ENCODE results near the gene L3MBTL4.
"Not testable (repeated sequence)": the region's sequence is repeated elsewhere in the genome, so short reads cannot be mapped to it uniquely, and the experiment has no call there.

L3MBTL4 gene

GRCh38 chr18:6054256-6054842 lies 360.4 kb downstream of the L3MBTL4 start:
- no peak for DNase-seq (ENCODE audit: low read depth in 2 of 3, low spot score in 2 of 3)

- DNase-seq (ENCODE audit: low read depth in 2 of 3, low spot score in 2 of 3) = no peak
These were observed 362.2 kb downstream of the L3MBTL4 start for GRCh38 chr18:6052449-6052913.

DNA sequence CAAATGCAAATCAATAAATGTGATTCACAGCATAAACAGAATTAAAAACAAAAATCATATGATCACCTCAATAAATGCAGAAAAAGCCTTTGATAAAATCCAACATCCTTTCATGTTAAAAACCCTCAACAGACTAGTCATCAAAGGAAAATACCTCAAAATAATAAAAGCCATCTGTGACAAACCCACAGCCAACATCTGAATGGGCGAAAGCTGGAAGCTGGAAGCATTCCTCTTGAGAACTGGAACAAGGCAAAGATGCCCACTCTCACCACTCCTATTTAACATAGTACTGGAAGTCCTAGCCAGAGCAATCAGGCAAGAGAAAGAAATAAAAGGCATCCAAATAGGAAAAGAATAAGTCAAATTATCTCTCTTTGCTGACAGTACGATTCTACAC lies 367.1 kb downstream of the L3MBTL4 start:
- DNase-seq (ENCODE audit: low read depth in 2 of 3, low spot score in 2 of 3) = not testable (repeated sequence)

DNA sequence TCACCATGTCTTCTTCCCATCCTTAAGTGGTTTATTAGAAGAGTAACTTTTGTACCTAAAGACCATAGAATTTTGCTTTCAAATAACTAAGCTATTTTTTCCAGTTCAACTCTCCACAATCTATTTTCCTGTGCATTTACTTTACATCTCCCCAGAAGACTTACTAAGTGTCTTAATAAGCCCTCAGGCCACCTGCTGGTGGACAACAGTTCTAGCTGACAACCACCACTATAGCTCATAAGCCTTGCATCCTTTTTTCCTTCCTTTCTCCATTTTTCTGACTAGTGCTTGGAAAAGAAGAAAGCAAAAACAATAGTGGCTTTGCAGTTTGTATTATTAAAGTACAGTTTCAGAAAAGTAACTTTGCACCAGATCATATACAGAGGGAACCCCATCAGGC lies 369.9 kb downstream of the L3MBTL4 start:
- DNase-seq (ENCODE audit: low read depth in 2 of 3, low spot score in 2 of 3) = no peak

DNA sequence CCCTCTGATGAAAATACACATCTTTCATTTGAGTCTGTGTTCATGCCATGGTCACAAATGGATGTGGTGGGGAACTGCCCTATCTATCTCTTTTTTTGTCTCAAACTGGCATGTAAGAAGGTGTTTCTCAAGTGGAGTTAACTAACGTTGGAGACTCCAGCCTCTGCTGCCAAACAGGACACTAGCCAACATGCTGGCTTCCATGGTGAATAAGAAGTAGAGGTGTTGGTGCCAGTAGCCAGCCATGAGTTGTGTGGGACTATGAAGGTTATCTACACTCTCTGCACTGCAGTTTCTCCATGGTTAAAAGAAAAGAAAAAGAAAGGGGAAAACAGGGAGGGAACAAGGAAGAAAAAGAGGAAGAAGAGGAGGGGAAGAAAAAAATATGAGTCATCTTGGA lies 370.4 kb downstream of the L3MBTL4 start:
- DNase-seq (ENCODE audit: low read depth in 2 of 3, low spot score in 2 of 3) = no peak

- DNase-seq (ENCODE audit: low read depth in 2 of 3, low spot score in 2 of 3) = no peak
These were observed 375.7 kb downstream of the L3MBTL4 start for GRCh38 chr18:6039055-6039454.

DNA sequence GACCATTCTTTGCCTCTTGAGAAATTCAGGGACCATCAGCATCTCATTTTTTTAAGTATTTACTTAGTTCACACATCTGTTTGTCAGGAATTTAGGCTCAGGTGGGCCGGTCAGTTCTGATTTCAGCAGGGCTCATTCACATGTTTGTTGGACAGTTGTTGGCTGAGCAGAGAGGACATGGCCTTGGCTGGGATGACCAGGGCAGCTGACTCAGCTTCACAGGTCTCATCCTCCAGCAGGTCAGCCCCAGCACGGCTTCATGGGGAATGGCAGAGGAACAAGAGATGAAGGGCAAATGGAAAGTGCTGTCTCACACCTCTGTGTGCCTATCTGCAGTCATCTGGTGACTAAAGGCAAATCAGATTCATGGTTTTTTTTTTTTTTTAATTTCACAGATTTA lies 383.3 kb downstream of the L3MBTL4 start:
- no peak for DNase-seq (ENCODE audit: low read depth in 2 of 3, low spot score in 2 of 3)

- no peak for DNase-seq (ENCODE audit: low read depth in 2 of 3, low spot score in 2 of 3)
These were observed 383.7 kb downstream of the L3MBTL4 start for GRCh38 chr18:6031002-6031401.

DNA sequence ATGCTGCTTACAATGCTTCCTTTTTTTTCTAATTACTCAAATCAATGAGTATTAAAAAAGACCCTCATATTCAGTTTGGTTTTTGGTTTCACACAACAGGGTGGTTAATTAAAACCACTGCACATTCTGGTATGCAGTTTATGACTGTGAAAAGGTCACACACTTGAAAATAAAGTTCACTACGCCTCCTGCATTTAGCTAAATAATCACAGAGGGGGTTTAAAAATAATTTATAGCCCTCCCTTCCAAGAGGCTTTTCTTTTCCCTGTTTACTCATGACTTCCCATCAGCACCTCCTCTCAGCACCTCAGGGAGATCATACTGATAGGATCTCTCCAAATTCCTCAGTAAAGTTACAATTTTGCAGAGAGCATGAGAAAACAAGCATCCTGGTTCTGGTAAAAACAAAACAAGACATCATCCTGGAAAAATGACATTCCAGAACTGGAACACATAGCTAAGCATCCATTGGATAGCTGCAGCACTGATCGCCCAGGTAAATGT lies 389.9 kb downstream of the L3MBTL4 start:
- no peak for DNase-seq (ENCODE audit: low read depth in 2 of 3, low spot score in 2 of 3)

DNA sequence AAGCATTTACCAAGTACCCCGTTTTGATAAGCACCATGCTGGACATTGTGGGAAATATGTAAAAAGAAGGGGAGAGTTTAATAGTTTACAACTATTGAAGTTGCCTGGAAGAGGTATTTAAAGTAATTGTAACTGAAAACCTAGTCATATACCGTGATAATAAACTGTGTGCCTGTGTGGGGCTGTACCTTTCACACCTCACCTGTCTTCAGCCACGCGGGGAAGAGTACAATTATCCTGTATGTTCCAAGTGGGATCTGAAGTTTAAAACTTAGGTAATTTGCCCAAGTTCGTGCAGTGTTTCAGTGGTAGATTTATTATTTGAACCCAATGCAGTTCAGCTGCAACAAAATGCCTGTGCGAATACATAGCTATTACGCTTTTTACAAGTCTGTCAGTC lies 391.2 kb downstream of the L3MBTL4 start:
- DNase-seq (ENCODE audit: low read depth in 2 of 3, low spot score in 2 of 3) = no peak

- DNase-seq (ENCODE audit: low read depth in 2 of 3, low spot score in 2 of 3) = no peak
These were observed 391.9 kb downstream of the L3MBTL4 start for GRCh38 chr18:6022845-6023244.

GRCh38 chr18:6022074-6022444 lies 392.7 kb downstream of the L3MBTL4 start:
- no peak for DNase-seq (ENCODE audit: low read depth in 2 of 3, low spot score in 2 of 3)

DNA sequence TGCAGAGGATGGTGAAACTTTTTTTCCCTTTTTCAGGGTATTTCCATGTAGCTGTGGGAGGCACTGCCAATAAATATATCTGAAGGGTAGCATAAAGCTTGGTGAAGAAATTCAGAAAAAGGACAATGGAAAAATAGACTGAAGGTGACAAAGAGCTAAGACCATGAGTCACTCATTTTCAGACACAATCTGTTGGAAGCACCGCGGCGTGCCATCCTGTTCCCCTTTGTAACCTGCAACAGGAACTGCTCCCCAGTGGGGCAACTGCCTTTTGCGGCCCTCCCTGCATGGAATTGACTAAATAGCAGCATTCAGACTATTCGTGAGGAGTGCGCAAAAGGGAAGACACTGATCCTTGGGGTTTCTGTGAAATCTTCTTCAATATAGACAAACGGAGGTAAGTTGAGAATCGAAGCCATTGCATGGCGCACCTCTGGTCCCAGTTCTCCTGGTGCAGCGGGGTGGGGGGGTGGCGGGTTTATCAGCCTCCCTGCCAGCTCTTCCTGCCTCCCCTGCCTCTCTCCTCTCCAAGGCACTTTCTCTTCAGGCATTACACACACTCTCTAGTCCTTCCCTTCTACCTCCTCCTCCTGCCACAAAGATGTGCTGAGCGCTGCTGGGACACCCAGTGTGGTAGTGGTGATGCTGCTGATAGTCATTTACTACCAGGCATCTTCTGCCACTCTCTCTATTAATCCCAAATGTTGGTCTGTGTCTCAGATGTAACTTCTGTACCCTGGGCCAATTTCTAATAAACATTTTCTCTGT lies 393.2 kb downstream of the L3MBTL4 start:
- no peak for DNase-seq (ENCODE audit: low read depth in 2 of 3, low spot score in 2 of 3)

DNA sequence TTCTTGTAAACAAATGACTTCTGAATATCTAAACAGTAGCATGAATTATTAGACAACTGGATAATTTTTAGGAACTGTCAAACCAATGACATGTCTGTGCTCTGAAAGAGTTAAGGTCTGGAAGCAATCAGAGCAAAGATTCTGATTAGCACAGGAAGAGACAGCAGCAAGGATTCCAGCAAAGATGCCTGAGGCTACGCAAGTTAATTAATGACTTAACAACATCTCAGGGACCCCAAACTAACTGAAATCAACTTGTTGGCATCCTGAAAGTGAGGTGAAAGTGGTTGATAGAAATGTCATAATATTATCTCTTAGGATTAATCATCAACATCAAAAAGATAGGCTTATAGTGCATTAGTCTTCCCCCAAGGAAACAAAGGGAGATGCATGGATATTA lies 396.0 kb downstream of the L3MBTL4 start:
- DNase-seq (ENCODE audit: low read depth in 2 of 3, low spot score in 2 of 3) = no peak

DNA sequence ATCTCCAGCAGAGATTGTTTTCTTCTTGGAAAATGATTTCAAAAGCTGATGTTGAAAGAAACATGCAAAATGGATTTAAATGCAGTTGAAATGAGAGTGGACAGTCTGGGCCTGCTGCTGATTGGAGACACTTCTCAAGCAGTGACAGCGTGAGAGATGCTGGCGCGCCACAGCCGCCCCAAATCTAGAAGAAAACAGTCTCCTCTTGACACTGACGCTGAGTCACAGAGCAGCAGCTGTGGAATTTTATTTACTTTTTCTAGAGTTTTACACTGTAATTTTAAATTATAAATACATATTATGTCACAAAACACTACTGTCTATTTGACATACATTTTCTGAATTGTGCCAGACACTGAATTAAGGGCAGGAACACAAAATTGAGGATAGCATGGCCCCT lies 397.5 kb downstream of the L3MBTL4 start:
- DNase-seq (ENCODE audit: low read depth in 2 of 3, low spot score in 2 of 3) = no peak

DNA sequence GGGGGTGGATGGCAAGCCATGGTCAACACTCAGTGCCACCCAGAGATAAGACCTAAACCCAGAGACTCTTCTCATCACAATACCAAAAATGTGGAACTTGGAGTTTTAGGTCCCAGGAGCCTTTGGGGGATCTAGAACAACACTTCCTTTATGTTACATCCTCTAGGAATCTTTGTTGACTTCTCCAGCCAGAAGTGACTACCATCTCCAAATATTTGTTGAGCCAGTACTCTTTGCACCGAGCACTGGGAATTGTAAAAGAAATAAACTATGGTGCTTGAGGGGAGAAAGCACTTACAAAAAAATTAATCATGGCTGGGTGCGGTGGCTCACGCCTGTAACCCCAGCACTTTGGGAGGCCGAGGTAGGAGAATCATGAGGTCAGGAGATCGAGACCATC lies 399.3 kb downstream of the L3MBTL4 start:
- DNase-seq (ENCODE audit: low read depth in 2 of 3, low spot score in 2 of 3) = no peak

DNA sequence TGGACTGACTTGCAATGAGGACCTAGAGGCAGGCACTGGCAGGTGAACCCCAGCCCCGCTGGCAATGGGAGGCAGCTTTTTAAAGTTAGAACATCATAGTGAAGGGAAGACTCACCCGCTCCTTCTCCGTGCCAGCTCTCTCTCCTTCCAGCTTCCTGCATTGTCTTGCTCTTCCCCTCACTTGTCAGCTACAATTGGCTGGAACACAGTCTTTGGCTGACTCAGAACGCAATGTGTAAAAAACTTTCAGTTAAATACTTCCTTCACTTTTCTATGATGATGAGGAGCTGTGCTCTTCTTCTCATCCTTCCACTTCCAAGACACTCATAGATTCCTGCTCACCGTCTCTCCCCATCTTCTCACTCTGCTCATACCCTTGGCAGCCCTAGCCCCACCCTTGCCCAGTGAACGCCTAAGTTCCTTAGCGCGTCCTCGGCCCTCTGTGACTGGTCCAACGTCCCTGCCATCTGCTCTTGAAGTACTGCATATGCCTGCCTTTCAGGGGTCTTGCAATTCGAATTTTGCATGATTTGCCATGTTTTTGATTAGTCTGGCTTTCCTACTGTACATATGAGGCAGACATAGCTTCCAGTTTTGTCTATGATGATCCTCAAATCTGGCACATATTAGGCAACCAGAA lies 401.4 kb downstream of the L3MBTL4 start:
- DNase-seq (ENCODE audit: low read depth in 2 of 3, low spot score in 2 of 3) = no peak

- DNase-seq (ENCODE audit: low read depth in 2 of 3, low spot score in 2 of 3) = no peak
These were observed 403.8 kb downstream of the L3MBTL4 start for GRCh38 chr18:6010921-6011320.

- no peak for DNase-seq (ENCODE audit: low read depth in 2 of 3, low spot score in 2 of 3)
These were observed 404.4 kb downstream of the L3MBTL4 start for GRCh38 chr18:6010284-6010683.

GRCh38 chr18:6009756-6010155 lies 405.0 kb downstream of the L3MBTL4 start:
- no peak for DNase-seq (ENCODE audit: low read depth in 2 of 3, low spot score in 2 of 3)

GRCh38 chr18:6004683-6005082 lies 410.0 kb downstream of the L3MBTL4 start:
- DNase-seq (ENCODE audit: low read depth in 2 of 3, low spot score in 2 of 3) = no peak

GRCh38 chr18:6004119-6004518 lies 410.6 kb downstream of the L3MBTL4 start:
- DNase-seq (ENCODE audit: low read depth in 2 of 3, low spot score in 2 of 3) = no peak

Measured in activated CD8-positive, alpha-beta memory T cell treated with anti-CD3 and anti-CD28 coated beads for 48 hours (primary cell).